ENCODE measurements around the gene FBH1. TPM values are rescaled to one million over a fixed set of nuclear protein-coding genes. Genes with fewer than 3 reads are reported as not detected.

FBH1 gene
- total RNA-seq = 100 to 1,000 TPM in 1 of 10 donors, 10 to 100 TPM in 9; 57.8 to 134 (median 76.0) TPM
- 10 to 100 TPM; 59.1 to 91.9 TPM for polyA plus RNA-seq
- long read RNA-seq, donor 1, transcript FBH1-201 (21 exons, 3,560 nt) = major isoform, 154 of 343 reads
- long read RNA-seq, donor 1, partial matches to known transcripts = 95 of 343 reads
- long read RNA-seq, donor 1, other reads (novel, unspliced or antisense) = 94 of 343 reads
- long read RNA-seq, donor 2, transcript FBH1-203 (22 exons, 3,640 nt) = minor isoform, 5 of 276 reads
- long read RNA-seq, donor 2, transcript FBH1-201 (21 exons, 3,560 nt) = major isoform, 129 of 276 reads
- long read RNA-seq, donor 2, partial matches to known transcripts = 69 of 276 reads
- long read RNA-seq, donor 2, other reads (novel, unspliced or antisense) = 73 of 276 reads
- long read RNA-seq, donor 3, transcript FBH1-201 (21 exons, 3,560 nt) = major isoform, 31 of 110 reads
- long read RNA-seq, donor 3, partial matches to known transcripts = 47 of 110 reads
- long read RNA-seq, donor 3, other reads (novel, unspliced or antisense) = 32 of 110 reads

GRCh38 chr10:5889624-5890451, at the start of gene FBH1, which contains the start of gene ANKRD16:
FBH1 (plus strand) TSS chr10:5890243; CDS start chr10:5890346, 103 bp downstream.
ANKRD16 (minus strand) TSS chr10:5889893; CDS start chr10:5889354, 539 bp downstream.
- peaks cover 0 to 43% (median 3%) of the 10 kb centered on the region in 9 donors for H3K36me3 ChIP-seq
- DNase-seq = peak; percentile 99
- 1% methylated on average over 65 to 109 of the region's 109 CpGs for WGBS, 2 donors
- peak within 1 kb of the TSS; percentile 84 to 95 (median 90) for H3K27ac ChIP-seq
- H3K4me3 ChIP-seq = peak within 1 kb of the TSS; percentile 66 to 98 (median 91)
- H3K27me3 ChIP-seq = no peaks in the 10 kb centered on the region
- TF ChIP-seq, protein P1, sequence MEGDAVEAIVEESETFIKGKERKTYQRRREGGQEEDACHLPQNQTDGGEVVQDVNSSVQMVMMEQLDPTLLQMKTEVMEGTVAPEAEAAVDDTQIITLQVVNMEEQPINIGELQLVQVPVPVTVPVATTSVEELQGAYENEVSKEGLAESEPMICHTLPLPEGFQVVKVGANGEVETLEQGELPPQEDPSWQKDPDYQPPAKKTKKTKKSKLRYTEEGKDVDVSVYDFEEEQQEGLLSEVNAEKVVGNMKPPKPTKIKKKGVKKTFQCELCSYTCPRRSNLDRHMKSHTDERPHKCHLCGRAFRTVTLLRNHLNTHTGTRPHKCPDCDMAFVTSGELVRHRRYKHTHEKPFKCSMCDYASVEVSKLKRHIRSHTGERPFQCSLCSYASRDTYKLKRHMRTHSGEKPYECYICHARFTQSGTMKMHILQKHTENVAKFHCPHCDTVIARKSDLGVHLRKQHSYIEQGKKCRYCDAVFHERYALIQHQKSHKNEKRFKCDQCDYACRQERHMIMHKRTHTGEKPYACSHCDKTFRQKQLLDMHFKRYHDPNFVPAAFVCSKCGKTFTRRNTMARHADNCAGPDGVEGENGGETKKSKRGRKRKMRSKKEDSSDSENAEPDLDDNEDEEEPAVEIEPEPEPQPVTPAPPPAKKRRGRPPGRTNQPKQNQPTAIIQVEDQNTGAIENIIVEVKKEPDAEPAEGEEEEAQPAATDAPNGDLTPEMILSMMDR (IDR thresholded peaks at IDR 0.05) = peak in 2 of 9 donors; percentile 8 to 22
- no peaks in the 10 kb centered on the region for H3K9me3 ChIP-seq
- peak; percentile 93 to 98 (median 96) for ATAC-seq
- intact Hi-C loops (cut with DNase I) = loop anchor here in 3 of 10 donors (2.0 to 5.0 kb wide), 2 partner anchors 77 to 78 kb away; partner anchors contain the start of gene GDI2 (in 3 of the 3)
- H3K4me1 ChIP-seq = peaks cover 0 to 64% (median 52%) of the 10 kb centered on the region in 9 donors

DNA sequence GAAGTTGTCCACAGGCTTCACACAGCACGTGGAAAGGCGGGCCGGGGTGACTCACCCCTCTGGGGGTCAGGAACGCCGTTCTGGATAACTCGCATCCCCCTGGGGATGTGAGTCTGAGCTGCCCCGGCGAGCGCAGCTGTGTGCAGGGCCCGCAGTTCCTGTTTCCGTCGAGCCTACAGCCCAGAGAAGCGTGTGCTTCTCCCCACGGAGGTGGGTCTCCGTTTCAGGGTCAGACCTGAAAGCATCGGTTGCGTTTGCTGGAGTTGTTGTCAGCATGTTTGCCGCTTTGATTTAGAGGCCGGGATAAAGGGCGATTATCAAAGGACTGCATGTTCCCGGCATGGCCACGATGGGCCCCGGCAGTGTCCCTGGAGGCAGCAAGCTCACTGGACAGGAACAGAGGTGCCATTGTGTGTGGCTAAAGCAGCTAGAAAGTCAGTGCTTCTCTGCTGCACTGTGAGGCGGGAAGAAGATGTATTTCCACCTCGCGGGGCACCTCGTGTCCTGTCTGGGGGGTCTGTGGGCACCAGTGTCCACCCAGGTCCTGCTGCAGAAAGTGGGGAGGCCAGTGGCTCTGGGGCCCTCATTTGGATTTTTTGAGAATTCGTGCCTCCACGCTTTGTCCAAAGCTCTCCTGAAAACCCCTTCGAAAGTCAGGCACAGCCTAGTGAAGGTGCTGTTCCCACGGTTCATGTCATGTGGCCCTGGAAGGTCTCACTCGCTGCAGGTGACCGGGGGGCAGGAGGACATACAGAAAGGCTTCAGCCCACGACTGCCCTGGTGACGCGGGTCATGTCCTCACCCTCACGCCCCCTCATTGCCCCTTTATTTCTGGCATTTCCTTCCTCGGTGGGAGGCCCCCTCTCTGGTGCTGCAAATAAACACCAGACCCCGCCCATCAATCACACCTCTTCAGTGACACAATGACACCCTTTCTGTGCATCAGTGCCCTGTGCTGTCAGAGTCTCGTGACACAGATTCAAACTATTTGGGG, 49.4 kb upstream of the FBH1 start:
- DNase-seq (peak; percentile 22 to 50), ATAC-seq (peak; percentile 57 to 87 (median 70))
- Histone ChIP-seq H3K36me3 (no peaks in the 10 kb centered on the region), H3K9me3 (no peaks in the 10 kb centered on the region), H3K27me3 (no peaks in the 10 kb centered on the region), H3K4me1 (peaks cover 3 to 26% (median 10%) of the 10 kb centered on the region in 9 donors), H3K27ac (peak overlapping the region in 2 of 10 donors; percentile 13 to 35), H3K4me3 (peak overlapping the region in 3 of 10 donors; percentile 2 to 15 (median 15))
- WGBS, 2 donors = 49 to 52% methylated on average over 40 of the region's 40 CpGs
- TF ChIP-seq, protein P1 (IDR thresholded peaks at IDR 0.05) = no peak
- intact Hi-C loops (cut with DNase I) = no loop called here

GRCh38 chr10:5841965-5842364, 48.1 kb upstream of the FBH1 start:
- Histone ChIP-seq H3K4me3 (no peak overlapping the region), H3K27me3 (no peaks in the 10 kb centered on the region), H3K4me1 (peaks cover 3 to 30% (median 10%) of the 10 kb centered on the region in 9 donors), H3K9me3 (no peaks in the 10 kb centered on the region), H3K36me3 (no peaks in the 10 kb centered on the region), H3K27ac (no peak overlapping the region)
- TF ChIP-seq, protein P1 (IDR thresholded peaks at IDR 0.05) = no peak
- DNase-seq (no peak), ATAC-seq (no peak)
- WGBS, 2 donors = 96 to 97% methylated on average over 14 of the region's 14 CpGs
- intact Hi-C loops (cut with DNase I) = no loop called here
